NCI-H774 (cell line): ENCODE results near the gene MGAT5B.
A peak's percentile ranks its signal among the peaks of the same experiment; 100 is the strongest.

Source experiments
- DNase-seq: peaks from one replicate; lab custom pipeline; 2025; lab: John Stamatoyannopoulos, UW

Gene MGAT5B

GRCh38 chr17:76905036-76905435 lies 36.8 kb downstream of the MGAT5B start:
- DNase-seq: no peak

- no peak for DNase-seq
Observed at GRCh38 chr17:76905836-76906235, 37.6 kb downstream of the MGAT5B start.

GRCh38 chr17:76906463-76906862 lies 38.3 kb downstream of the MGAT5B start:
- DNase-seq: no peak

- no peak for DNase-seq
Observed at GRCh38 chr17:76907352-76907751, 39.1 kb downstream of the MGAT5B start.

GRCh38 chr17:76909971-76910760 lies 42.0 kb downstream of the MGAT5B start:
- no peak for DNase-seq

- peak; percentile 14 for DNase-seq
Observed at GRCh38 chr17:76911299-76912017, 43.3 kb downstream of the MGAT5B start.

GRCh38 chr17:76912421-76913164 lies 44.4 kb downstream of the MGAT5B start:
- DNase-seq: no peak

GRCh38 chr17:76914937-76915336 lies 46.7 kb downstream of the MGAT5B start:
- DNase-seq: no peak

GRCh38 chr17:76915840-76916510 lies 47.8 kb downstream of the MGAT5B start:
- no peak for DNase-seq

GRCh38 chr17:76917829-76918228 lies 49.6 kb downstream of the MGAT5B start:
- DNase-seq: no peak

- DNase-seq: no peak
Observed at GRCh38 chr17:76918811-76919210, 50.6 kb downstream of the MGAT5B start.

- no peak for DNase-seq
Observed at GRCh38 chr17:76920364-76921139, 52.3 kb downstream of the MGAT5B start.

- DNase-seq: no peak
Observed at GRCh38 chr17:76921340-76922036, 53.3 kb downstream of the MGAT5B start.

- no peak for DNase-seq
Observed at GRCh38 chr17:76922084-76922483, 53.9 kb downstream of the MGAT5B start.

GRCh38 chr17:76922967-76923366 lies 54.8 kb downstream of the MGAT5B start:
- DNase-seq: no peak

GRCh38 chr17:76923491-76923890 lies 55.3 kb downstream of the MGAT5B start:
- no peak for DNase-seq

- DNase-seq: peak; percentile 58
Observed at GRCh38 chr17:76924345-76925342, 56.4 kb downstream of the MGAT5B start.

- no peak for DNase-seq
Observed at GRCh38 chr17:76925441-76925891, 57.3 kb downstream of the MGAT5B start.

- DNase-seq: no peak
Observed at GRCh38 chr17:76926237-76926866, 58.1 kb downstream of the MGAT5B start.
